Omental fat pad (tissue), 4 donors: ENCODE results near the gene STRAP. TPM values are rescaled to one million over a fixed set of nuclear protein-coding genes. Genes with fewer than 3 reads are reported as not detected.

Experiments
- ATAC-seq: fragments of 150-250 bp; one replicate; pipeline ENCODE4 v1.9.1; 2016; ENCODE audit warnings: mild to moderate bottlenecking, moderate library complexity; ENCODE audit not compliant: low FRiP score
- DNase-seq: peaks from one replicate; pipeline ENCODE4 v3.0.0-alpha.2; 2019; ENCODE audit warnings: low spot score
- CTCF ChIP-seq, 3 donors: fragments of 450-650 bp; IDR thresholded peaks; one replicate each; pipeline ENCODE4 v1.5.1; 2016 to 2017; ENCODE audit warnings: antibody characterized with exemption in 3 of 3, mild to moderate bottlenecking in 3 of 3, moderate library complexity in 2 of 3
- total RNA-seq, 4 donors: library from RNA; depleted of rRNA; stranded (reverse); fragments of >200 nt; gene quantifications; one replicate each; pipeline ENCODE4 v1.1.0, GENCODE V29; 2016

STRAP gene
- total RNA-seq, 4 donors from 2014 or later = 48.2 to 83.7 (median 68.1) TPM

GRCh38 chr12:15855646-15856045 lies 26.5 kb upstream of the STRAP start:
- no peak for TF ChIP-seq CTCF (IDR thresholded peaks at IDR 0.05)
- ATAC-seq (no peak), DNase-seq (no peak)

GRCh38 chr12:15856097-15856982 lies 25.8 kb upstream of the STRAP start:
- ATAC-seq = no peak

GRCh38 chr12:15858353-15858752 lies 23.8 kb upstream of the STRAP start:
- TF ChIP-seq CTCF (IDR thresholded peaks at IDR 0.05) = no peak
- no peak for ATAC-seq
- no peak for DNase-seq

More at GRCh38 chr12:15856097-15856982, 25.8 kb upstream of the STRAP start:
- no peak for DNase-seq
- peak in 1 of 3 donors; percentile 9 for TF ChIP-seq CTCF (IDR thresholded peaks at IDR 0.05)

- ATAC-seq = no peak
- TF ChIP-seq CTCF (IDR thresholded peaks at IDR 0.05) = no peak
- DNase-seq = no peak
Measured at GRCh38 chr12:15859116-15859515, 23.1 kb upstream of the STRAP start.

- no peak for DNase-seq
- no peak for ATAC-seq
- no peak for TF ChIP-seq CTCF (IDR thresholded peaks at IDR 0.05)
Measured at GRCh38 chr12:15861404-15861803, 20.8 kb upstream of the STRAP start.

- no peak for ATAC-seq
- TF ChIP-seq CTCF (IDR thresholded peaks at IDR 0.05) = no peak
- DNase-seq = no peak
Measured at GRCh38 chr12:15862840-15863239, 19.3 kb upstream of the STRAP start.

GRCh38 chr12:15863372-15863771 lies 18.8 kb upstream of the STRAP start:
- no peak for ATAC-seq
- no peak for TF ChIP-seq CTCF (IDR thresholded peaks at IDR 0.05)

More at GRCh38 chr12:15863372-15863771, 18.8 kb upstream of the STRAP start:
- no peak for DNase-seq
